Measurements from ENCODE around the gene PDK2. TPM values are rescaled to one million over a fixed set of nuclear protein-coding genes. Genes with fewer than 3 reads are reported as not detected.

Gene PDK2
- total and polyA plus RNA-seq, 2 experiments from 2014 or later = 12.0 to 15.9 TPM

DNA sequence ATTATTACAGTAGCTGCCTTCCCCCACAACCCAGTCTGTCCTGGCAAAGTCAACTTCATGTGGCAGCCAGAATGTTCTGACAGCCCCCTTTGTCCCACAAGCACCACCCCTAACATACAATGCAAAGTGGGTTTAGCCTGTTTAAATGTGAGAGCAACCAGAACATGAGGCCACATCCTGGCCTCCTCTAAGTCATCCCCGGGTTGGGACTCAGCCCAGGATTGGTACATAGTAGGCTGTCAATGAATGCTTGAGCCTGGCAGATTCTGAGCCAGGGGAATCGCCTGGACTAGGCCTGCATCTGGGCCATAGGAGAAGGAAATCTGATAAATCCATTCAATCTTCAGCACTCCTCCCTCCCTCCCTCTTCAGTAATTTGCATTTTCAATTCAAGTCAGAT is 43.5 kb upstream of the PDK2 start:
- Histone ChIP-seq H3K79me2 (replicated peaks; ENCODE audit: insufficient read depth) (no peaks in the 10 kb centered on the region), H3K4me1 (ENCODE audit: insufficient read depth) (peaks cover 26% of the 10 kb centered on the region; the same call in 1 of the 2 replicates), H2AFZ (peak overlapping the region; percentile 90), H3F3A (replicated peaks; ENCODE audit: low read depth) (peaks cover 18% of the 10 kb centered on the region), H3K27me3 (ENCODE audit: insufficient read depth) (no peaks in the 10 kb centered on the region), H3K4me2 (no peak overlapping the region), H3K9me2 (ENCODE audit: insufficient read depth) (no peaks in the 10 kb centered on the region), H3K27ac (ENCODE audit: low read depth) (no peak overlapping the region), H3K4me3 (no peak overlapping the region), H3K36me3 (ENCODE audit: insufficient read depth) (no peaks in the 10 kb centered on the region), H4K20me1 (replicated peaks; ENCODE audit: insufficient read depth) (no peaks in the 10 kb centered on the region)
- ATAC-seq (no peak), DNase-seq (ENCODE audit: low spot score) (no peak)
- Mint-ChIP-seq H3K9me3 (no peaks in the 10 kb centered on the region), H3K36me3 (ENCODE audit: low read depth) (no peaks in the 10 kb centered on the region), H3K27me3 (ENCODE audit: insufficient read depth, low read depth, poor library complexity) (peaks cover 36% of the 10 kb centered on the region), H3K4me3 (no peak overlapping the region), H3K27ac (no peak overlapping the region), H3K4me1 (peaks cover 52% of the 10 kb centered on the region)
- no peak for TF ChIP-seq ZNF114 (CRISPR knock-in tag; IDR thresholded peaks at IDR 0.05)
- TF ChIP-seq, protein P1, sequence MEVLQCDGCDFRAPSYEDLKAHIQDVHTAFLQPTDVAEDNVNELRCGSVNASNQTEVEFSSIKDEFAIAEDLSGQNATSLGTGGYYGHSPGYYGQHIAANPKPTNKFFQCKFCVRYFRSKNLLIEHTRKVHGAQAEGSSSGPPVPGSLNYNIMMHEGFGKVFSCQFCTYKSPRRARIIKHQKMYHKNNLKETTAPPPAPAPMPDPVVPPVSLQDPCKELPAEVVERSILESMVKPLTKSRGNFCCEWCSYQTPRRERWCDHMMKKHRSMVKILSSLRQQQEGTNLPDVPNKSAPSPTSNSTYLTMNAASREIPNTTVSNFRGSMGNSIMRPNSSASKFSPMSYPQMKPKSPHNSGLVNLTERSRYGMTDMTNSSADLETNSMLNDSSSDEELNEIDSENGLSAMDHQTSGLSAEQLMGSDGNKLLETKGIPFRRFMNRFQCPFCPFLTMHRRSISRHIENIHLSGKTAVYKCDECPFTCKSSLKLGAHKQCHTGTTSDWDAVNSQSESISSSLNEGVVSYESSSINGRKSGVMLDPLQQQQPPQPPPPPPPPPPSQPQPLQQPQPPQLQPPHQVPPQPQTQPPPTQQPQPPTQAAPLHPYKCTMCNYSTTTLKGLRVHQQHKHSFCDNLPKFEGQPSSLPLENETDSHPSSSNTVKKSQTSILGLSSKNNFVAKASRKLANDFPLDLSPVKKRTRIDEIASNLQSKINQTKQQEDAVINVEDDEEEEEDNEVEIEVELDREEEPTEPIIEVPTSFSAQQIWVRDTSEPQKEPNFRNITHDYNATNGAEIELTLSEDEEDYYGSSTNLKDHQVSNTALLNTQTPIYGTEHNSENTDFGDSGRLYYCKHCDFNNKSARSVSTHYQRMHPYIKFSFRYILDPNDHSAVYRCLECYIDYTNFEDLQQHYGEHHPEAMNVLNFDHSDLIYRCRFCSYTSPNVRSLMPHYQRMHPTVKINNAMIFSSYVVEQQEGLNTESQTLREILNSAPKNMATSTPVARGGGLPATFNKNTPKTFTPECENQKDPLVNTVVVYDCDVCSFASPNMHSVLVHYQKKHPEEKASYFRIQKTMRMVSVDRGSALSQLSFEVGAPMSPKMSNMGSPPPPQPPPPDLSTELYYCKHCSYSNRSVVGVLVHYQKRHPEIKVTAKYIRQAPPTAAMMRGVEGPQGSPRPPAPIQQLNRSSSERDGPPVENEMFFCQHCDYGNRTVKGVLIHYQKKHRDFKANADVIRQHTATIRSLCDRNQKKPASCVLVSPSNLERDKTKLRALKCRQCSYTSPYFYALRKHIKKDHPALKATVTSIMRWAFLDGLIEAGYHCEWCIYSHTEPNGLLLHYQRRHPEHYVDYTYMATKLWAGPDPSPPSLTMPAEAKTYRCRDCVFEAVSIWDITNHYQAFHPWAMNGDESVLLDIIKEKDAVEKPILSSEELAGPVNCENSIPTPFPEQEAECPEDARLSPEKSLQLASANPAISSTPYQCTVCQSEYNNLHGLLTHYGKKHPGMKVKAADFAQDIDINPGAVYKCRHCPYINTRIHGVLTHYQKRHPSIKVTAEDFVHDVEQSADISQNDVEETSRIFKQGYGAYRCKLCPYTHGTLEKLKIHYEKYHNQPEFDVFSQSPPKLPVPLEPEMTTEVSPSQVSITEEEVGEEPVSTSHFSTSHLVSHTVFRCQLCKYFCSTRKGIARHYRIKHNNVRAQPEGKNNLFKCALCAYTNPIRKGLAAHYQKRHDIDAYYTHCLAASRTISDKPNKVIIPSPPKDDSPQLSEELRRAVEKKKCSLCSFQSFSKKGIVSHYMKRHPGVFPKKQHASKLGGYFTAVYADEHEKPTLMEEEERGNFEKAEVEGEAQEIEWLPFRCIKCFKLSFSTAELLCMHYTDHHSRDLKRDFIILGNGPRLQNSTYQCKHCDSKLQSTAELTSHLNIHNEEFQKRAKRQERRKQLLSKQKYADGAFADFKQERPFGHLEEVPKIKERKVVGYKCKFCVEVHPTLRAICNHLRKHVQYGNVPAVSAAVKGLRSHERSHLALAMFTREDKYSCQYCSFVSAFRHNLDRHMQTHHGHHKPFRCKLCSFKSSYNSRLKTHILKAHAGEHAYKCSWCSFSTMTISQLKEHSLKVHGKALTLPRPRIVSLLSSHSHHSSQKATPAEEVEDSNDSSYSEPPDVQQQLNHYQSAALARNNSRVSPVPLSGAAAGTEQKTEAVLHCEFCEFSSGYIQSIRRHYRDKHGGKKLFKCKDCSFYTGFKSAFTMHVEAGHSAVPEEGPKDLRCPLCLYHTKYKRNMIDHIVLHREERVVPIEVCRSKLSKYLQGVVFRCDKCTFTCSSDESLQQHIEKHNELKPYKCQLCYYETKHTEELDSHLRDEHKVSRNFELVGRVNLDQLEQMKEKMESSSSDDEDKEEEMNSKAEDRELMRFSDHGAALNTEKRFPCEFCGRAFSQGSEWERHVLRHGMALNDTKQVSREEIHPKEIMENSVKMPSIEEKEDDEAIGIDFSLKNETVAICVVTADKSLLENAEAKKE (CRISPR knock-in tag; IDR thresholded peaks at IDR 0.05) = no peak
- TF ChIP-seq EZH2phosphoT487 (IDR thresholded peaks at IDR 0.05; ENCODE audit: unreplicated experiment) = no peak

DNA sequence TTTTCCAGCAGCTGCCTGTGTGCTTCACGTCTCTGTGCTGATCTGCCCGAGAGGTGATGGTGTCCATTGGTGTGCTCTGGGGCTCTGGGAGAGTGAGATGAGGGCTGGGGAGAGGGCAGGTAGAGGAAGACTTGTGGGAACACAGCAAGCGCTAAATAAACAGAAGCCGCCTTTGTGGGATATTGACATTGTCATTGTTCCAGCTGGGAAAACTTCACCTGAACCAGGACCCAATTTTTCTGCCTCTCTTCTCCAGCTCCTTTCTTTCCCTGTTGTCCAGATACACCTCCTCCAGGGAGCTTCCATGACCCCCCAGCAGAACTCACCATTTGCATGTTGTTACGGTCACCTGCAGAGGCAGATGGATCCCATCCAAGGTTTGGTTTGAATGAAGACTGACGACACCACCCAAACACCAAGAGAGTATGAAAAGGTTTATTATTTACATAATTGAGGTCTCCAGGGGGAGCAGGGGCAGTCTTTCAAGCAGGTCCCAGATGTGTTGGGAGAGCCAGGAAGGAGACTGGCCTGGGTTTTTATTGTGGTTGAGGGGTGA is 42.8 kb upstream of the PDK2 start:
- peaks cover 28% of the 10 kb centered on the region; the same call in 1 of the 2 replicates for H3K4me1 ChIP-seq (ENCODE audit: insufficient read depth)
- peaks cover 52% of the 10 kb centered on the region for H3K4me1 Mint-ChIP-seq
- TF ChIP-seq POLR2AphosphoS5 (IDR thresholded peaks at IDR 0.05; ENCODE audit: low read depth) (no peak), EZH2phosphoT487 (IDR thresholded peaks at IDR 0.05; ENCODE audit: unreplicated experiment) (no peak), EZH2 (IDR thresholded peaks at IDR 0.05; ENCODE audit: low read depth, unreplicated experiment) (no peak), JUNB (IDR thresholded peaks at IDR 0.05; ENCODE audit: unreplicated experiment) (no peak), ZNF331 (CRISPR knock-in tag; IDR thresholded peaks at IDR 0.05; ENCODE audit: low read depth) (no peak), ZNF114 (CRISPR knock-in tag; IDR thresholded peaks at IDR 0.05) (no peak), STAT1 (IDR thresholded peaks at IDR 0.05; ENCODE audit: unreplicated experiment) (no peak), CREB1 (CRISPR knock-in tag; IDR thresholded peaks at IDR 0.05; ENCODE audit: low read depth) (no peak), NANOG (IDR thresholded peaks at IDR 0.05; ENCODE audit: borderline replicate concordance) (no peak)
- TF ChIP-seq, protein P2, sequence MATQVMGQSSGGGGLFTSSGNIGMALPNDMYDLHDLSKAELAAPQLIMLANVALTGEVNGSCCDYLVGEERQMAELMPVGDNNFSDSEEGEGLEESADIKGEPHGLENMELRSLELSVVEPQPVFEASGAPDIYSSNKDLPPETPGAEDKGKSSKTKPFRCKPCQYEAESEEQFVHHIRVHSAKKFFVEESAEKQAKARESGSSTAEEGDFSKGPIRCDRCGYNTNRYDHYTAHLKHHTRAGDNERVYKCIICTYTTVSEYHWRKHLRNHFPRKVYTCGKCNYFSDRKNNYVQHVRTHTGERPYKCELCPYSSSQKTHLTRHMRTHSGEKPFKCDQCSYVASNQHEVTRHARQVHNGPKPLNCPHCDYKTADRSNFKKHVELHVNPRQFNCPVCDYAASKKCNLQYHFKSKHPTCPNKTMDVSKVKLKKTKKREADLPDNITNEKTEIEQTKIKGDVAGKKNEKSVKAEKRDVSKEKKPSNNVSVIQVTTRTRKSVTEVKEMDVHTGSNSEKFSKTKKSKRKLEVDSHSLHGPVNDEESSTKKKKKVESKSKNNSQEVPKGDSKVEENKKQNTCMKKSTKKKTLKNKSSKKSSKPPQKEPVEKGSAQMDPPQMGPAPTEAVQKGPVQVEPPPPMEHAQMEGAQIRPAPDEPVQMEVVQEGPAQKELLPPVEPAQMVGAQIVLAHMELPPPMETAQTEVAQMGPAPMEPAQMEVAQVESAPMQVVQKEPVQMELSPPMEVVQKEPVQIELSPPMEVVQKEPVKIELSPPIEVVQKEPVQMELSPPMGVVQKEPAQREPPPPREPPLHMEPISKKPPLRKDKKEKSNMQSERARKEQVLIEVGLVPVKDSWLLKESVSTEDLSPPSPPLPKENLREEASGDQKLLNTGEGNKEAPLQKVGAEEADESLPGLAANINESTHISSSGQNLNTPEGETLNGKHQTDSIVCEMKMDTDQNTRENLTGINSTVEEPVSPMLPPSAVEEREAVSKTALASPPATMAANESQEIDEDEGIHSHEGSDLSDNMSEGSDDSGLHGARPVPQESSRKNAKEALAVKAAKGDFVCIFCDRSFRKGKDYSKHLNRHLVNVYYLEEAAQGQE (IDR thresholded peaks at IDR 0.05; ENCODE audit: unreplicated experiment) = no peak

More for the DNA sequence above, 42.8 kb upstream of the PDK2 start:
- Histone ChIP-seq H3K36me3 (ENCODE audit: insufficient read depth) (no peaks in the 10 kb centered on the region), H3K4me3 (no peak overlapping the region), H3F3A (replicated peaks; ENCODE audit: low read depth) (peaks cover 18% of the 10 kb centered on the region), H3K79me2 (replicated peaks; ENCODE audit: insufficient read depth) (no peaks in the 10 kb centered on the region), H3K4me2 (0 out of 2 replicates have a peak overlapping the region, but pooled peaks have one; percentile 8), H3K9me2 (ENCODE audit: insufficient read depth) (no peaks in the 10 kb centered on the region), H3K27me3 (ENCODE audit: insufficient read depth) (peaks cover 7% of the 10 kb centered on the region), H4K20me1 (replicated peaks; ENCODE audit: insufficient read depth) (no peaks in the 10 kb centered on the region), H2AFZ (no peak overlapping the region; the same call in 1 of the 2 replicates), H3K27ac (ENCODE audit: low read depth) (no peak overlapping the region)
- Mint-ChIP-seq H3K36me3 (ENCODE audit: low read depth) (no peaks in the 10 kb centered on the region), H3K9me3 (no peaks in the 10 kb centered on the region), H3K4me3 (no peak overlapping the region; the same call in 2 of the 3 replicates), H3K27me3 (ENCODE audit: insufficient read depth, low read depth, poor library complexity) (peaks cover 39% of the 10 kb centered on the region), H3K27ac (no peak overlapping the region)
- no peak for DNase-seq (ENCODE audit: low spot score)
- ATAC-seq = no peak
